Stimulated activated memory B cell treated with anti-CD40 and anti-IgM and Interleukin-4, amounts not matched to agents 10 μg/mL and 1 μg/mL and 100 μg/mL, for 72 hours (primary cell): ENCODE data around the gene EVA1A.

ENCODE experiments used
- ATAC-seq: fragments of 150-1000 bp; cut with Tn5 transposase; 2 replicates; pipeline ENCODE4 v1.10.0; 2021
- H3K27ac Mint-ChIP-seq: one replicate; pipeline ENCODE4 v1.8.0; 2022; ENCODE audit warnings: mild to moderate bottlenecking, mixed read lengths
- H3K27me3 Mint-ChIP-seq: one replicate; pipeline ENCODE4 v1.8.0; 2022; ENCODE audit warnings: mixed read lengths
- H3K36me3 Mint-ChIP-seq: one replicate; pipeline ENCODE4 v1.8.0; 2022; ENCODE audit warnings: mixed read lengths
- H3K4me1 Mint-ChIP-seq: one replicate; pipeline ENCODE4 v1.8.0; 2022; ENCODE audit warnings: mixed read lengths
- H3K4me3 Mint-ChIP-seq: one replicate; pipeline ENCODE4 v1.8.0; 2022; ENCODE audit warnings: mild to moderate bottlenecking, moderate library complexity, mixed read lengths
- H3K9me3 Mint-ChIP-seq: one replicate; pipeline ENCODE4 v1.8.0; 2022; ENCODE audit warnings: mixed read lengths

EVA1A gene

DNA sequence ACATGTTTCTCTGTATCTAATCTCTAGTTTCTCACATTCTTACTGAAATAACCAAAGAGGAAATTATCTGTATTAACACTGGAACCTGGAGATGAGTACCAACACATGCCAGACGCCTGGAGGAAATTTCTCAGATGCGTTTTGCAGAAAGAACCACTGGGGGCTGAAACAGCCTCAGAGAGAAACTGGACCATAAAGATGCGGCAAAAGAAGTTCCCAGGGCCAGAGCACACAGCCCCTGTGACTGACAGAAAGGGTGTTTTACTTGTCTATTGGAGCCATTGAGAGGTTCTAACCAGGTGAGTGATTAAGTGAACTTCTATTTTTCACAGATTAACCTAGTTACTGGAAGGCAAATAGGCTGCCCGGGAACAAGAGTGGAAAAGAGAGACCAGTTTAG lies 103.9 kb downstream of the EVA1A start:
- H3K27me3 Mint-ChIP-seq, result peaks cover 8% of the 10 kb centered on the region
- no peaks in the 10 kb centered on the region for H3K36me3 Mint-ChIP-seq
- no peak overlapping the region for H3K27ac Mint-ChIP-seq
- no peak overlapping the region for H3K4me3 Mint-ChIP-seq
- peaks cover 7% of the 10 kb centered on the region for H3K4me1 Mint-ChIP-seq
- H3K9me3 Mint-ChIP-seq, result peaks cover 4% of the 10 kb centered on the region
- no peak for ATAC-seq

- ATAC-seq, result no peak
- Mint-ChIP-seq H3K4me3 (no peak overlapping the region), H3K27ac (no peak overlapping the region), H3K36me3 (no peaks in the 10 kb centered on the region), H3K27me3 (peaks cover 8% of the 10 kb centered on the region), H3K9me3 (peaks cover 4% of the 10 kb centered on the region), H3K4me1 (peaks cover 7% of the 10 kb centered on the region)
Measured at GRCh38 chr2:75456111-75456510, 104.6 kb downstream of the EVA1A start.

DNA sequence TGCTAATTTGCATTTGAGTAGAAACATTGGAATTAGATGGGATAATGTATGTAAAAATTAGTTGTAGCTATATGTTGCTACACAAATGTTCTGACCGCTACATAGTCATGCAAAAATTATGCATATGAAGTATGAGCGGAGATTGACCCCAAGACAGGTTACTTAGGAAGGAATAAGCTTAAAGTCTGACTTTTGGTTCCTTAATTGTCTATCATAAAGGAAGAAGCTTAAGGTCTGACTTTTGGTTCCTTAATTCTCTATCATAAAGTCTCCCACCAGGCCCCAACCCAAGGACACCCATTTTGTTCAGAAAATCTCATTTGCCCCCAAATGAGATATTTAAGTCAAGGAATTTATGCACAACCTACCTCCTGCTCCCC lies 106.5 kb downstream of the EVA1A start:
- no peak overlapping the region for H3K27ac Mint-ChIP-seq
- no peaks in the 10 kb centered on the region for H3K9me3 Mint-ChIP-seq
- H3K36me3 Mint-ChIP-seq, result no peaks in the 10 kb centered on the region
- peaks cover 7% of the 10 kb centered on the region for H3K4me1 Mint-ChIP-seq
- no peaks in the 10 kb centered on the region for H3K27me3 Mint-ChIP-seq
- no peak overlapping the region for H3K4me3 Mint-ChIP-seq
- peak; percentile 45 for ATAC-seq

GRCh38 chr2:75453384-75454240 lies 107.1 kb downstream of the EVA1A start:
- Mint-ChIP-seq H3K27me3 (no peaks in the 10 kb centered on the region), H3K4me3 (no peak overlapping the region), H3K4me1 (peaks cover 7% of the 10 kb centered on the region), H3K36me3 (no peaks in the 10 kb centered on the region), H3K27ac (no peak overlapping the region), H3K9me3 (peaks cover under 1% of the 10 kb centered on the region)
- ATAC-seq, result no peak

- Mint-ChIP-seq H3K4me1 (peaks cover 7% of the 10 kb centered on the region), H3K9me3 (peaks cover 2% of the 10 kb centered on the region), H3K36me3 (no peaks in the 10 kb centered on the region), H3K27ac (no peak overlapping the region), H3K4me3 (no peak overlapping the region), H3K27me3 (no peaks in the 10 kb centered on the region)
- ATAC-seq, result no peak
Measured at GRCh38 chr2:75450068-75450467, 110.7 kb downstream of the EVA1A start.

- ATAC-seq, result no peak
- Mint-ChIP-seq H3K36me3 (no peaks in the 10 kb centered on the region), H3K9me3 (peaks cover 2% of the 10 kb centered on the region), H3K27me3 (no peaks in the 10 kb centered on the region), H3K4me1 (no peaks in the 10 kb centered on the region), H3K27ac (no peak overlapping the region), H3K4me3 (no peak overlapping the region)
Measured at GRCh38 chr2:75447176-75447575, 113.6 kb downstream of the EVA1A start.
